ENCODE results near the gene FAM219B.

GRCh38 chr15:74878273-74878672 is 28.4 kb downstream of the FAM219B start:
- TF ChIP-seq POLR2AphosphoS5 (IDR thresholded peaks at IDR 0.05; ENCODE audit: borderline replicate concordance, low read depth, low read length): no peak
- no peak for TF ChIP-seq EZH2 (IDR thresholded peaks at IDR 0.05)

Data from SK-N-MC (cell line).